Hematopoietic multipotent progenitor cell treated with erythropoietin and hydrocortisone succinate and interleukin-3 and kit ligand, for 8 days (in vitro differentiated cells): ENCODE measurements around the gene MRPS9.

Source experiments
- DNase-seq: peaks from one replicate; pipeline ENCODE4 v3.0.0-alpha.2; 2015

The MRPS9 gene

GRCh38 chr2:105081006-105081601 is 43.2 kb downstream of the MRPS9 start:
- DNase-seq, result no peak

GRCh38 chr2:105082107-105082506 is 44.2 kb downstream of the MRPS9 start:
- DNase-seq, result no peak

GRCh38 chr2:105085525-105085924 is 47.7 kb downstream of the MRPS9 start:
- DNase-seq, result no peak

- DNase-seq, result no peak
Observed at GRCh38 chr2:105087273-105087672, 49.4 kb downstream of the MRPS9 start.

- no peak for DNase-seq
Observed at GRCh38 chr2:105090091-105090490, 52.2 kb downstream of the MRPS9 start.

- no peak for DNase-seq
Observed at GRCh38 chr2:105092797-105093196, 54.9 kb downstream of the MRPS9 start.

- no peak for DNase-seq
Observed at GRCh38 chr2:105099153-105099552, 61.3 kb downstream of the MRPS9 start.

GRCh38 chr2:105100046-105100840 is 62.4 kb downstream of the MRPS9 start:
- DNase-seq, result no peak

- no peak for DNase-seq
Observed at GRCh38 chr2:105102001-105102400, 64.1 kb downstream of the MRPS9 start.

GRCh38 chr2:105102963-105103421 is 65.1 kb downstream of the MRPS9 start:
- DNase-seq, result no peak

GRCh38 chr2:105103481-105103880 is 65.6 kb downstream of the MRPS9 start:
- DNase-seq, result no peak

- no peak for DNase-seq
Observed at GRCh38 chr2:105104208-105104731, 66.4 kb downstream of the MRPS9 start.

- no peak for DNase-seq
Observed at GRCh38 chr2:105110295-105110829, 72.5 kb downstream of the MRPS9 start.

- DNase-seq, result no peak
Observed at GRCh38 chr2:105111365-105112150, 73.7 kb downstream of the MRPS9 start.

GRCh38 chr2:105112345-105112744 is 74.5 kb downstream of the MRPS9 start:
- no peak for DNase-seq

- no peak for DNase-seq
Observed at GRCh38 chr2:105113616-105114291, 75.9 kb downstream of the MRPS9 start.

GRCh38 chr2:105114551-105114950 is 76.7 kb downstream of the MRPS9 start:
- peak; percentile 62 for DNase-seq

- no peak for DNase-seq
Observed at GRCh38 chr2:105116348-105116747, 78.5 kb downstream of the MRPS9 start.

- no peak for DNase-seq
Observed at GRCh38 chr2:105117565-105117964, 79.7 kb downstream of the MRPS9 start.

- no peak for DNase-seq
Observed at GRCh38 chr2:105118960-105119359, 81.1 kb downstream of the MRPS9 start.

- no peak for DNase-seq
Observed at GRCh38 chr2:105121434-105121833, 83.6 kb downstream of the MRPS9 start.

GRCh38 chr2:105125428-105125827 is 87.6 kb downstream of the MRPS9 start:
- peak; percentile 27 for DNase-seq

- DNase-seq, result no peak
Observed at GRCh38 chr2:105125920-105126319, 88.1 kb downstream of the MRPS9 start.
